Stimulated activated CD4-positive, alpha-beta T cell treated with anti-CD3 and anti-CD28 coated beads, Interleukin-15, amount 100 ng/mL, for 1 hour (primary cell): ENCODE results near the gene CATSPERE.
"Not testable (repeated sequence)": the region's sequence is repeated elsewhere in the genome, so short reads cannot be mapped to it uniquely, and the experiment has no call there.

Source experiments
- DNase-seq, 2 donors: peaks; one replicate each; pipeline ENCODE4 v3.0.0-alpha.2; 2020; ENCODE audit warnings: low read depth in 1 of 2, low spot score in 1 of 2

Gene CATSPERE

DNA sequence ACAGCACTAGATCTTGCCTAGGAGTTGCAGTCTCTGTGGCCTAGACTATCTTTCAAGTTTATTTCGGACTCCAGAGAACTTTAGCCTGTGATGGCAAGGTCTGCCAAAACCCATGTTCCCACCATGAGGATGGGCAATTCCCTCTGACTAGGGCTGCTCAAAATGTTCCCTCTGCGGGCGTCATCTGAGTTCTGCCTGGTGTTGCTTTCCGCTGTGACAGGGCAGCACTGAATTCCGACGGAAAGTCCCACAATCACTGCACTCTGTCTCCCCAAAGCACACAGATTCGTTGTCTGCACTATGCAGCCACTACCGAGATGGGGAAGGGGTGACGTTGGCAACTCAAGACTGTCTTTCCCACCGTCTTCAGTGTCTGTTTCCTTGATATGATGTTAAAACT is 75.2 kb downstream of the CATSPERE start:
- no peak for DNase-seq

DNA sequence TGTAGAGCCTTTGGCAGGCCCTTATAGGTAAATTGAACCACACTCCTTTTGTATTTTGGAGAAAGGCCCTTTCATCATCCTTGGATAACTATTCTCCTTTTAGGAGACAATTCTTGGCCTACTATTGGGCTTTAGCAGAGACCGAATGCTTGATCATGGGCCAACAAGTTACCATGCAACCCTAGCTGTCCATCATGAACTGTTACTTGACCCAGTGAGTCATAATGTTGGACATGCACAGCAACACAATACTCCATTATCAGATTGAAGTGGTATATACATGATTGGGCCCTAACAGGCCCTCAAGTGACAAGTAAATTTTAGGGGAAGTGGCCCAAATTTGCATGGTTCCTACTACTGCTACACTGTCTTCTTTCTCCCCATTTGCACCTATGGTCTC is 84.4 kb downstream of the CATSPERE start:
- no peak for DNase-seq

DNA sequence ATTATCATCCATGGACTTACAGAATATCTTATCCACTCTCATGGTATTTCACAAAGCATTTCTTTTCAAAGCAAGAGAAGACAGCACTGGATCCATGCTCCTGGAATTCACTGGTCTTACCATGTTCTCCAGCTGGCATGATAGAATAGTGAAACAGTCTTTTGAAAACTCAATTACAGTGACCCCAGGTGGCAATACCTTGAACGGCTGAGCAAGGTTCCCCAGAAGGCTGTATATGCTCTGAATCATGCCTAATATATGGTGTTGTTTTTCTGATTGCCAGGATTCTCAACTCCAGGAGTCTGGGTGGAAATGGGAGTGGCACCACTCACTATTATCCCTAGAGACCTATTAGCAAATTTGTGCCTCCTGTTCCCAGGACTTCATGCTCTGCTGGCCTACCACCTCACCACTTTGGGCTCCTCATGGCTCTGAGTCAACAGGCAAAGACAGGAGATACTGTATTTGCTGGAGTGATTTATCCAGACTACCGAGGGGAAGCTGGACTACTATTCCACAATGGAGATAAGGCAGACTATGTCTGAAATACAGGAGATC is 87.6 kb downstream of the CATSPERE start:
- DNase-seq: no peak

DNA sequence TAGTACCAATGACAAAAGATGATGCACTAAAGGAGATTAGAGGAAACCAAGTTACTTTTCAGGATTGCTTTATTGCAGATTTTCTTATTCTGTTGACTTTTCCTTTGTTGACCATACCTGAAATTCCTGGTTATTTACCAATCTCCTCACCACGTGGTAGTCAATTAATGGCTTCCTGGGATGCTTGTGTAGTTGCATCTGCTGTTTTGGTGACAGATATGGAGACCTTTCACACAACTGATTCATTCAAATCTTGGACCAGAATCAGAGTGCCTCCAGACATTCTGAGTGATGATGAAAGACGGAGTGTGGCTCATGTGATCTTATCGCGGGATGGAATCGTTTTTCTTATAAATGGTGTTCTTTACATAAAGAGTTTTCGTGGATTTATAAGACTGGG is 91.3 kb downstream of the CATSPERE start:
- DNase-seq: no peak

DNA sequence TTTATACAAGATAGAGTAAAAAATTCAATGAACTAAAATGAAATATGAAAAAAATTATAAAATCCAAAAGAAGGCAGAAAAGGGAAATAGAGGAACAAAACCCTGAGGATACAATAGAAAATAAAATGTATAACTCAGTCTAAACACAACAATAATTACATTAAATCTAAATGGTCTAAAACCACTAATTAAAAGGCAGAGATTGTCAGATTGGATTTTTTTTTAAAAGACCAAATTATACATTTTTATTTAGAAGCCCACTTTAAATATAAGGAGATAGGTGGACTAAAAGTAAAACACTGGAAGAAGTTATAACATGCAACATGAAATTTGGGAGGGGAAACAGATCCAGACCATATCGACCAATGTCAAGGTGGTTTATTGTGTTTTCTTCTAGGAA is 95.2 kb downstream of the CATSPERE start:
- DNase-seq: no peak

DNA sequence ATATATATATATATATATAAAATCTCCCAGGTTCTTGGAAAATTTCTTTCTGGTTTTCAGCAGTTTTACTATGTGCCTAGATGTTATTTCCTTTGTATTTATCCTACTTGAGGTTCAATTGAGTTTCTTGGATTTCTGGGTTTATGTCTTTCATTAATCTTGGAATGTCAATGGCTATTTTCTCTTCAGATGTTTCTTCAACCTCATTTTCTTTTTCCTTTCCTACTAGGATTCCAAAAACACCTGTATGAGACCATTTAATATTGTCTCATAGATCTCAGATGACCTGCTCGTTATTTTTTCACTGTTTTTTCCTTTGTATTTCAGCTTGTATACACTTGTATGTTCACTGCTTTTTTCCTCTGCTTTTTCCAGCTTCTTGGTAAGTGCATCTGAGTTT is 96.5 kb downstream of the CATSPERE start:
- no peak for DNase-seq

DNA sequence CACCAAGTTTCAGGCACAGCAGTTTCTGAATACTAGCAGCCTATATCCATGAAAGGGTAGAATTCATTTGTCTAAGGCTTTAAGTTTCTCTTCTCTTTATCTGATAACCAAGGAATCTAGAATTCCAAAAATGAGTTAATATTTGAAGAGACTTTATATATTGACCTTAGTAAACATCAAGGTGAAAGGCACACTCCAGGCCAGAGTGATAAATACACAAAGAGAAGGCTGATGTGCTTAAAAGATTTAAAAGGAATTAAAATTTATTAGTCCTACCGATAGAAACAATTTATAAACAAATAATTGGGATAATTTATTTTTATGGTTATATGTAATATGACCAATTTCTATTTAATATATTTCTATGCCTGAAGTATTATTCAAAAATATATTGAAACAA is 98.5 kb downstream of the CATSPERE start:
- no peak for DNase-seq

DNA sequence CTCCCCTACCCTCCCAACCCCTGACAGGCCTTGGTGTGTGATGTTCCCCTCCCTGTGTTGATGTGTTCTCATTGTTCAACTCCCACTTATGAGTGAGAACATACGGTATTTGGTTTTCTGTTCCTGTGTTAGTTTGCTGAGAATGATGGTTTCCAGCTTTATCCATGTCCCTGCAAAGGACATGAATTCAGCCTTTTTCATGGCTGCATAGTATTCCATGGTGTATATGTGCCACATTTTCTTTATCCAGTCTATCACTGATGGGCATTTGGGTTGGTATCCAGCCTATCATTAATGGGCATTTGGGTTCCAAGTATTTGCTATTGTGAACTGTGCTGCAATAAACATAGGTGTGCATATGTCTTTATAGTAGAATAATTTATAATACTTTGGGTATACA is 101.8 kb downstream of the CATSPERE start:
- DNase-seq: not testable (repeated sequence)

DNA sequence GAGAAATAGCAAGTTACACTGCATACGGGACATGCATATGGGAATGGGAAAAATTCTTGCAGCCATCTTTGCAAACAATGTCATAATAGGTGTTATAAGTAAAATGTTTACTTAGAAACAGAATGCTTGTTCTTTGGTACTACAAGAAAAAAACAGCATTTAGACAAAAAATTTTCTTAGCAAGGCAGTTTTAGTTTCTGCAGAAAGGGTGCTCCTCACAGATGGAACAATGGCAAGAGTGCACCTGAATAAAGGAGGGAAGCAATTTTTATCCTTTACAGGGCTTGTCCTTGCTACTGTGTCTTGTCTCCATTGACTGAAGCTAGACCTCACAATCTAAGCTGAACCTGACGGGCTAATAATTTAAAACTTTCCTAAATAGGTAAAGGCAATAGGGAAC is 112.7 kb downstream of the CATSPERE start:
- DNase-seq: no peak

DNA sequence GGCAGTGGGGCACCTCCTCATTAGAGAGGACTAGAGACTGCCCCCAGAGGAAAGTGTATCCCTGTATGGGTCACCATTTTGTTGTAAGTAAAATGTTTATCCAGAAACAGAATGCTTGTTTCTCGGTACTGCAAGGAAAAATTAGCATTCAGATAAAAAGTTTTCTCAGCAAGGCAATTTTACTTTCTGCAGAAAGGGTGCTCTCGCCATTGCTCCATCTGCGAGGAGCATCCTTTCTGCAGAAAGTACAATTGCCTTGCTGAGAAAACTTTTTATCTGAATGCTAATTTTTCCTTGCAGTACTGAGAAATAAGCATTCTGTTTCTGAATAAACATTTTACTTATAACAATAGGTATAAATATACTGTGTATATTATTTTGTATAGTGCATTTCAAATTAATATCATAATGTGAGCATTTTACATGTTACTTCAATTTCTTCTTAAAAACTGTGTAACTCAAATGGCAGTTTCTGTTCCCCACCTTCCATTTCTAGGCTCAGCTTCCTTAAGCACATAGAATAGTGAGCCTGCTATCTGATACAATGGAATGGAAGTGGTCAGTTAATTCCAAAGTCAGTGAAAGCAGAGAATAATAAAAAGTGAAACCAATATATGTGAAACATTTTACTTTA is 115.3 kb downstream of the CATSPERE start:
- DNase-seq: no peak

DNA sequence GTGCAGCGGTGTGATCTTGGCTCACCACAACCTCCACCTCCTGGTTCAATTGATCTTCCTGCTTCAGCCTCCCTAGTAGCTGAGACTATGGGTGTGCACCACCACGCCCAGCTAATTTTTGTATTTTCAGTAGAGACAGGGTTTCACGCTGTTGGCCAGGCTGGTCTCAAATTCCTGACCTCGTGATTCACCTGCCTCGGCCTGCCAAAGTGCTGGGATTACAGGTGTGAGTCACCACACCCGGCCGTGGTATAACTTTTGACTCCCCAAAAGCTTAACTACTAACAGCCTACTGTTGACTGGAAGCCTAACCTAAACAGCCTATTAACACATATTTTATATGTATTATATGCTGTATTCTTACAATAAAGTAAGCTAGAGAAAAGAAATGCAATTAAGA is 117.1 kb downstream of the CATSPERE start:
- not testable (repeated sequence) for DNase-seq

DNA sequence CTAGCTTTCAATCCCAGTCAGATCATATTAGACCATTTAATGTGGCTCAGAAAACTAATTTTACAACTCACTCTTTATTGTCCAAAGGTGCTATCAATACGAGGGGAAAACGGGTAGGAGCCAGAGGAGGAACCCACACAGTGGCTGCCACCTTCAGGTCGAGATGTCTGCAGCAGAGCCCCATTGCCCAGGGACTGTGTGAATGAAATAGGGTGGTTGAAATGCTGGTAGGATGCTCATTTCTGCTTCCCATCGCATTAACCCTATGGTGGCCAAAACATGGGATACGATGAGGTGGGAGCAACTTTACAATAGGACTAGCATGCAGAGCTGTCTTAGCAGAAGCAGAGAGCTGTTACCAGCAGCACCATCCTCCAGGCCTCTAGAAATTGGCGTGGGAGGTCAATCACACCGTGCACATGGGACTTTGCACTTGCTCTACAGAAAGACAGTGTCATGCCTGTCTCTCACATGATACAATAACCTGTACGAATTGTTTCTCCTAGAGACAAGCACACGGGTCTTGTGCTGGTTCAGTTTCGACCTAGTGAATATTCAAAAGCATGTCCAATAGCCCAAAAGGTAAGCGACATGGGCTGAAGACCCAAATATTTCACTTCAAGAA is 122.4 kb downstream of the CATSPERE start:
- no peak for DNase-seq

DNA sequence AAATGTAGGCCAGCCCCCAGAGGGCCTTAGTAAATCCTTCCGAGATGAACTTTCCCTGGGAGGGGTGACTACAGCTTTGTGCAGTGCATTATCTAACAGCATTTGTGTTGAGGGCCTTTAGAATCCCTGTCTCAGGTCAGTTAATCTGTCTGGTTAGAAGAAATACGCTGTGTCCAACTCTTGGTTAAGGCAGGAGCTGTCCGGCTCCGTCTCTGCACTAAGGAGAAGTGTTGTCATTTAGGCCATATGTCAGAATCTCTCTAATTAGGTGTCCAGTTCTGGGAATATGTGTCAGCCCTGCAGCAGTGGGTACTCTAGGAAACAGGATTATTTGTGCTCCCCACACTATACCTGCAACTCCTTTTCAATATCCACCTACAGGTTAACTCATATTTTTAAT is 124.8 kb downstream of the CATSPERE start:
- no peak for DNase-seq

DNA sequence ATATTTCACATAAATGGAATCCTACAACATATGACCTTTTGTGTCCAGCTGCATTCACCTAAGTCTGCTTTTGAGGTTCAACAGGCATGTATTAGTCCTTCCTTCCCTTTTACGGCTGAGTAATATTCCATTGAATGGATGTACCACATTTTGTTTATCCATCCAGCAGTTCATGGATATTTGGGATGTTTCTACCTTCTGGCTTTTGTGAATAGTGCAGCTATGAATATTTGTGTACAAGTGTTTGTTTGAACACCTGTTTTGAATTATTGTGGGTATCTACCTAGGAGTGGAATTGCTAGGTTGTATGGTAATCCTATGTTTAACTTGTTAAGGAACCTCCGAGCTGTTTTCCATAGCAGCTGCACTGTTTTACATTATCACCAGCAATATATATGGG is 129.6 kb downstream of the CATSPERE start:
- DNase-seq: no peak

DNA sequence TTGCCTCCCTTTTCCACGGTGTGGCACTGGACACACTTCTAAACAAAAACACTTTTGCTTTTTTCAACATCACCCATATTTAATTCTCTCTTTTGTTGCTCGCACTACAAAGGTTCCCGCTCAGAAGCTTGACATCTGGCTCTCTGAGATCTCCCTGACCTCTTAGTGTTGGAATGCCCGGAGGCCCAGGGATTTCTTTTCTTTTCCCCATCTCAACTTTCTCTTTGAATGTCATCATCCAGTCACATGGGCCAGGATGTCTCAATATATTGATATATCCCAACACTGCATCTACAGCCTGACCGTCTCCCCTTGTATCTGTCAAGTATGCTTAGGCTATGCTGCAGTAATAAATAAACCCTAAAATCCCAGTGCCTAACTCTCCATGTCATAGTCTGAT is 137.5 kb downstream of the CATSPERE start:
- DNase-seq: no peak

DNA sequence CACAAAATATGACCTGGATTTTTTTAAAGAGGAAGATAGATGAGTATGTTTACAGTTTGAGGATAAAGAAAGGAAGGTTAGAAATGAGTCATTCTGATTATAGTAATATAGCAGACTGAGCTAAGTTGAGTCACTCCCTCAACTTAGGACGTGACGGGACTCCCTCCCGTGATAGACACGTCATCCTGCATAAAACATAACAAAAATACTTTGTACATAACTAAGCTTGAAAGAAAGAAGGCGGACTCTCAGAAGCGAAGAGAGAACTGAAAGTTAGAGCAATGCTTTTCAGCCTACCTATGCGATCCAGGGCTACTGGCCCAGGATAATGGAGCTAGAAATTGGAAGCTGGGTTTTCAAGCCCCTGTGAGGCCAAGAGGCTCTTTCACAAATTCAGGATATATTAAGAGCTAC is 138.9 kb downstream of the CATSPERE start:
- DNase-seq: peak in 1 of 2 donors; percentile 8

DNA sequence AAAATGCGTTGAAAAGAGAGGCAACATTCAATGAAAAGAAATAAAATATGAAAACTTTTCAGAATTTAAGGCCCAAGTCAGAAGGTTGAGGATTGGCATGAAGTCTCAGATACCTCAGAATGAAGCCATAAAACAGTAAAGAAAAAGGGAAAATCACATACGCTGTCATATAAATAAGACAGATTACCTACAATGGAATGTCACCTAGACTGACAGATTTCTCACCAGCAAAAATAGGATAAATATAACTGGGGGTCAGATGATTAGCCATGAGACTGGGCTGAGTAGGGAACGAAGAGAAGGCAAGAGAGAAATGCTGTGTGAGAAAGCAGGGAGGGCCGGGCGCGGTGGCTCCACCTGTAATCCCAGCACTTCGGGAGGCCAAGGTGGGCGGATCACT is 140.3 kb downstream of the CATSPERE start:
- DNase-seq: no peak

DNA sequence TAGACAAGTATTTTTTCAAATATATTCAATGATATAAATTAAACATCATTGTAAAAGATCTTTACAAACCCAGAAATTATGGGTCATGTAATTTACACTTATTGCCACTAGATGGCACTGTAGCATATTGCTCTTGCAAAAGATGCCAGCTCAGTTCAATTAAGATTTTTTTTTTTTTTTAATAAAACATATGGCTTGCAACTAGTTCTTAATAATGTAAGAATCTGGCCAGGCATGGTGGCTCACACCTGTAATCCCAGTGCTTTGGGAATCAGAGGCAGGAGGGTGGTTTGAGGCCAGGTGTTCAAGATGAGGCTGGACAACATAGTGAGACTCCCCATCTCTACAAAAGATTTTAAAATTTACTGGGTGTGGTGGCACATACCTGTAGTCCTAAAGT is 142.4 kb downstream of the CATSPERE start:
- no peak for DNase-seq

DNA sequence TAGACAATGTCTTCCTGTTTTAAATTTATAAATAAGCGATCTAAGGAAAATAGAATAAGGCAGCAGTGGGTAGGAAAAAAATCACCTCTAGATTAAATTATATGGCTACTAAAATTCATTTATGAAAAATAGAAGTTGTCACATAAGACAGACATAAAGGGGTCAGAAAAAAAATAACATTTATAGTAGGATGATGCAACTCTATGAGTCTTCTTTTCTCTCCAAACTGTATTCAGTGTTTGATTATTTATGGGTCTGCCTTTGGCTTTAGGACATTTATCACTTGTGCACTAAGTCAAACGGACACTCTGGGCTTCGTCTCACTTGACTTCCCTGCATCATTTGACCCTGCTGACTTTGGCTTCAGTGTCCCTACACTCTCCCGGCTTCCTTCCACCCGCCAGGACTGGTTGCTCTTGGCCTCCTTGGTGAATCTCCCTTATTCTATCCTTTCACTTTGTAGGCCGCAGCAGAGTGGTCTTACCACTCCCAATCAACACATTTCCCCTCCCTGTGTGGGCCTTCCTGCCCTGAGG is 144.8 kb downstream of the CATSPERE start:
- no peak for DNase-seq

DNA sequence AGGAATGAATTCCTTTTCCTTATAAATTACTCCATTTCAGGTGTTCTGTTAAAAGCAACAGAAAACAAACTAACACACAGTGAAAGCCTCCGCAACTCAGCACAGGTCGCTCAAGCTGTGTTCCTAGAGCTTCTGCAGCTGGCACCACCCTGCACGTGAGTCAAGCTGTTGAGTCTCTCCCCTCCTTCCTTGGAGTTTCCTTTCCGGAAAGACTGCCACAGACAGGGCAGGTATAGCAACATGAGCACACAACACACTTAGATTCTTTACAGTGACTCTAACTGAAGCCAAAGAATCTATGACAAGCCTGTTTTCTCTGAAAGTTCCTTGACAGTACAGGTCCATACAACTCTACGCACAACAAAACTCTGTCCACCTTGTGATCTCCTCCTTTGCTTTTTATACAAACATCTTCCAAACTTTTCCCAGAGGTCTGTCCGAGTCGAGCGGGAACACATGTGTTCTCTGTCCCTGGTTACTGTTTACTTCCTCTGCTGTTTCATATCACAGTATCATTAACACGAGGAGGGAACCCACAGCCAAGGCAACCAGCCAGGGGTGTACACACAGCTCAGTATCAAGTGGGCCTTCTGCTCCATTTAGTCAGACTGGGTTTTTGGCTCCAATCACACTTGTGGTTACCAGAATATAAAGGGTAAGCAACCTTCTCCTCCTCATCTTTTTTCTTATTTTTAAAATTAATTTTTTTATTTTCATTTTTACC is 153.2 kb downstream of the CATSPERE start:
- no peak for DNase-seq

DNA sequence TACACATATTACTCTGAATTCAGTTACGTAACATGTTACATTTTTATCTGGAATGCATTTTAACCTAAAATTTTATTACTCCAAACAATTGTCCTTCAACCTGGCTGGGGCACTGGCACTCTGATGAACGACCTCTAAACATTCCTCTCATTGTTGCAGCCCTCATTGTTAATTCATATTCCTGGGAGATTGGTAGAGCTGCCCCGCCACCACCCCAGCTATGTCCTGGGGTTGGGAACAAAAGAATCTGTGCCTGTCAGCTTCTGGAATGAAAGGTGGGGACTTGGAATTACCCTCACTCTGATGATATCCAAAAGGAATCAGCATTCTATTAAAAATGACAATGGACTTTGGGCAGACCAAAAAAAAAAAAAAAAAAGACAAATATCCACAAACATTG is 153.8 kb downstream of the CATSPERE start:
- no peak for DNase-seq

DNA sequence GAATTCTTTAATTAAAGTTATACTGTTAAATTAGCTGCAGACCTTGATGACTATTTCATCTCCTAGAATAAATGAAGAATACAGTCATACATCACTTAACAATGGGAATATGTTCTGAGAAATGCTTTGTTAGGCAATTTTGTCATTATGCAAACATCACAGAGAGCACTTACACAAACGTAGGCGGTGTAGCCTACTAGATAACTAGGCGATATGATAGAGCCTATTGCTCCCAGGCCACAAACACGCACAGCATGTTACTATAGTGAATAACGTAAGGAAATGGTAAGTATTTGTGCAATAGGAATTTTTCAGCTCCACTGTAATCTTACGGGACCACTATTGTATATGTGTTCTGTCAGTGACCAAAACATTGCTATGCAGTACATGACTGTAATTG is 154.2 kb downstream of the CATSPERE start:
- no peak for DNase-seq
